Muscle layer of duodenum (tissue), 2 donors: ENCODE results near the gene CHMP1B.

ENCODE experiments used
- H3K27ac ChIP-seq: one replicate; pipeline ENCODE4 v1.7.0; 2013; ENCODE audit warnings: mild to moderate bottlenecking, low read length
- H3K27me3 ChIP-seq: one replicate; pipeline ENCODE4 v1.7.0; 2013; ENCODE audit warnings: low read depth, mild to moderate bottlenecking, control low read depth, low read length
- H3K36me3 ChIP-seq, 2 donors: one replicate each; pipeline ENCODE4 v1.7.0; 2013; ENCODE audit warnings: low read length in 2 of 2, control low read depth in 1 of 2, mild to moderate bottlenecking in 1 of 2; ENCODE audit not compliant: insufficient read depth in 2 of 2, control insufficient read depth in 1 of 2
- H3K4me1 ChIP-seq, 2 donors: one replicate each; pipeline ENCODE4 v1.7.0; 2013; ENCODE audit warnings: low read length in 2 of 2, mild to moderate bottlenecking in 2 of 2, control low read depth in 1 of 2, moderate library complexity in 1 of 2; ENCODE audit not compliant: insufficient read depth in 2 of 2, control insufficient read depth in 1 of 2
- H3K4me3 ChIP-seq, 2 donors: one replicate each; pipeline ENCODE4 v1.7.0; 2013; ENCODE audit warnings: low read length in 2 of 2, low read depth in 1 of 2, mild to moderate bottlenecking in 1 of 2
- H3K9me3 ChIP-seq, 2 donors: one replicate each; pipeline ENCODE4 v1.7.0; 2013; ENCODE audit warnings: low read length in 2 of 2, control low read depth in 1 of 2, mild to moderate bottlenecking in 1 of 2; ENCODE audit not compliant: control insufficient read depth in 1 of 2
- donor health status: healthy.

CHMP1B gene

DNA sequence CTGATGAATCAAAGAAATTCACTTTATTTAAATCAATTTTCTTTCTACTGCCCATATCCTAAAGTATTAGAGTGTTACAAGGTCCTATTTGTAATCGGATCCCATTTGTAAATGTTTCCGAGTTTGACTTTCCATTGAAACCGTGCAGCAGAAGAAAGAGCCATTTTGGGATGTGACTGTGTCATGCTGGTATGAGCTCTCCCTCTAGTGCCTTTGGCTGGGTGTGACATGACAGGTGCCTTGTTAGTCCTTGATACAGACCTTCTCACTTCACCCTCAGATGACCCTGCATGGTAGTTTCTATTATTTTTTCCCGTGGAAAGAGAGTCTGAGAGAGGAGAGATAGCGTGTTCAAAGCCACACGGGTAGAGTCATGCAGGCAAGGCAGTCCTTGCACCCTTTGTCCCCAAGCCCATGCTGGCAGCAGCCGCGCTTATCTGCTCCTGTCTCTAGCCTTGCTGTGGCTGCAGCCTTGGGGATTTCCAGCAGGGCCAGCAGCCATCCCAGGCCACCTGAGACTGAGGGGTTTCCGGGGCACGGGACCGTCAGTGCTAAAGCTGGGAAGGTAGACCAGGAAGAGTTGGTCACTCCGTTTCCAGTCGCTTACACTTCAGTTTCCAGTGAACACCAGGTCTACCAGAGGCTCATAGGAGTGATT is 21.4 kb downstream of the CHMP1B start:
- no peak overlapping the region for H3K27ac ChIP-seq
- no peaks in the 10 kb centered on the region for H3K27me3 ChIP-seq
- H3K4me3 ChIP-seq: no peak overlapping the region
- H3K36me3 ChIP-seq: peaks cover 0 to 12% of the 10 kb centered on the region in 2 donors
- H3K9me3 ChIP-seq: no peaks in the 10 kb centered on the region
- H3K4me1 ChIP-seq: no peaks in the 10 kb centered on the region

DNA sequence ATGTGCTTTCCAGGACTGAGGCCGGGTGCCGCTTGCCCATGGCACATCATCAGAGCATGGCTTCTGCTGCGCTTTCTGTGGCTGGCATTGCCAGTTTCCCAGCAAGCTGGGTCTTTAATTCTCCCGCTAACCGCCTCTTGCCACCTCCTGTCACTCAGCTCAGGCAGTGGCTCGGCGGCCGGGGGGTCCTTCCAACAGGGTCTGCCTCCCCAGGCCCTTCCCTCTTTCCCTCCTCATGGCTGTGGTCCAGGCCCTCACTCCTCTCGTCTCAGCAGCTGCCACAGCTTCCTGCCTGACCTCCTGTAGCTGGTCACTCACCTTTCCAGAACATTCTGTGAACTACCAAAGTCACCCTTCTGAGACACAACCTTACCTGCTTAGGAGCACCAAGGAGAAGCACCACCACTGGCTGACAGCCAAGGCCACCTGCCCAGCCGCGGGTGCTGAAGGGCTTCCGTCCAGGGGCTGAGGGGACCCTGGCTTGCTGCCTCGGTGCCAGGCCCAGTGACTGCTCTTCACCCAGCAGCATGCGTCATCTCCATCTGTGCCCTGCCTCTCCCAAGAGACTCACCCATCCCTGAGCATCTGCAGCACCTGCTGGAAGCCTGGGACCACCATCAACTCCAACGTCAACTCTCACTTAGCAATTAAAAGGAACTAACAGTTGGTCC is 22.6 kb downstream of the CHMP1B start:
- Histone ChIP-seq H3K27me3 (no peaks in the 10 kb centered on the region), H3K9me3 (no peaks in the 10 kb centered on the region), H3K4me3 (no peak overlapping the region), H3K4me1 (no peaks in the 10 kb centered on the region), H3K27ac (no peak overlapping the region), H3K36me3 (peaks cover 0 to 12% of the 10 kb centered on the region in 2 donors)

GRCh38 chr18:11874676-11875075 is 23.5 kb downstream of the CHMP1B start:
- H3K27ac ChIP-seq: no peak overlapping the region
- H3K36me3 ChIP-seq: peaks cover 0 to 16% of the 10 kb centered on the region in 2 donors
- H3K9me3 ChIP-seq: no peaks in the 10 kb centered on the region

GRCh38 chr18:11877497-11878135 is 26.4 kb downstream of the CHMP1B start:
- Histone ChIP-seq H3K27me3 (no peaks in the 10 kb centered on the region), H3K36me3 (peaks cover 7 to 33% of the 10 kb centered on the region in 2 donors), H3K9me3 (no peaks in the 10 kb centered on the region), H3K4me3 (no peak overlapping the region), H3K4me1 (no peaks in the 10 kb centered on the region), H3K27ac (no peak overlapping the region)

More at GRCh38 chr18:11874676-11875075, 23.5 kb downstream of the CHMP1B start:
- Histone ChIP-seq H3K27me3 (no peaks in the 10 kb centered on the region), H3K4me3 (no peak overlapping the region), H3K4me1 (no peaks in the 10 kb centered on the region)

DNA sequence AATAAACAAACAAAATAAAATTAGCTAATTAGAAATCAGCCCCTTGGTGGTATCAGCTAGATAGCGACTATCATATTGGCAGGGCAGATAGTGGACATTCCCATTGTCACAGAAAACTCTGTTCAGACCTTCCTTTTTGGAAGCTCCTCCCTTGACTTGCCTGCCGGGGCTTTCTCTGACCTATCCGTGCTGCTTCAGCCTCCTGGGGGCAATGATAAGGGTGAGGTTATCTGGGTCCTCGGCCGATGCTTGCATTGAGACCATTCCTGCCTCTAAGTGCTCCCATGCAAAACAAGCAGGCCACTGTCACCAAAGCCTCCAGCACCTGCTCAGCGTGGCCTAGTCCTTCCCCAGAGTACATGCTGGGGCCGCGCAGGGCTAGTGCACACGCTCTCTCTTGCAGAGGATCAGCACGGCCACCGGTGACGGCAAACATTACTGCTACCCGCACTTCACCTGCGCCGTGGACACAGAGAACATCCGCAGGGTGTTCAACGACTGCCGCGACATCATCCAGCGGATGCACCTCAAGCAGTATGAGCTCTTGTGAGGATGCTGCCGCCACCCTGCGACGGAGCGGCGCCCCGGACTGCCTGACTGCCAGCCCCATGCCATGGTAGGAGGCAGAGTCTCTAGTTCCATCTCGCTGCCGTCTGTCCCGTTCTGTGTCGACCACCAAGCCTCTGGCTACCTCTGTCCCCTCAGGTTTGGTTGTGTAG is 29.5 kb downstream of the CHMP1B start:
- Histone ChIP-seq H3K36me3 (peaks cover 7 to 49% of the 10 kb centered on the region in 2 donors), H3K4me1 (no peaks in the 10 kb centered on the region), H3K27ac (no peak overlapping the region), H3K27me3 (no peaks in the 10 kb centered on the region), H3K4me3 (no peak overlapping the region), H3K9me3 (no peaks in the 10 kb centered on the region)

DNA sequence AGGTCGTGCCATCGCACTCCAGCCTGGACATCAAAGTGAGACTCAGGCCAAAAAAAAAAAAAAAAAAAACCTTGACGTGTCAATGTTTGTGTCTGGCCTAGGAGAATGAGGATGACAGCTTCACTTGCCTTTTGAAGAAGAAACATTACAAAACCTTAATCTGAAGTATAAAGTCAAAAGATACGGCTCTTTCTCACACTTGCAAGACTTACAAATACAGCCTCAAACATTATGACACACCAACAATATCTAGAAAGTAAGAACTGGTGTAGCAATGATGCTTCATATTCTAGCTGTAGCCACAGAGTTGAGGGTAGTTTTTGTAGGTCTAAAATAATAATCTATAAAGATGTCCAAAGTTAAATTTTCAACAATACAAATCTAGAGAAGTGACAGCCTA is 31.4 kb downstream of the CHMP1B start:
- Histone ChIP-seq H3K27ac (no peak overlapping the region), H3K36me3 (peaks cover 22 to 58% of the 10 kb centered on the region in 2 donors), H3K9me3 (no peaks in the 10 kb centered on the region)

GRCh38 chr18:11883153-11883552 is 31.9 kb downstream of the CHMP1B start:
- H3K4me1 ChIP-seq: no peaks in the 10 kb centered on the region
- no peak overlapping the region for H3K4me3 ChIP-seq
- H3K27ac ChIP-seq: no peak overlapping the region
- H3K36me3 ChIP-seq: peaks cover 28 to 64% of the 10 kb centered on the region in 2 donors
- no peaks in the 10 kb centered on the region for H3K9me3 ChIP-seq
- H3K27me3 ChIP-seq: no peaks in the 10 kb centered on the region

More for the DNA sequence above, 31.4 kb downstream of the CHMP1B start:
- H3K4me3 ChIP-seq: no peak overlapping the region
- H3K27me3 ChIP-seq: no peaks in the 10 kb centered on the region
- H3K4me1 ChIP-seq: no peaks in the 10 kb centered on the region

DNA sequence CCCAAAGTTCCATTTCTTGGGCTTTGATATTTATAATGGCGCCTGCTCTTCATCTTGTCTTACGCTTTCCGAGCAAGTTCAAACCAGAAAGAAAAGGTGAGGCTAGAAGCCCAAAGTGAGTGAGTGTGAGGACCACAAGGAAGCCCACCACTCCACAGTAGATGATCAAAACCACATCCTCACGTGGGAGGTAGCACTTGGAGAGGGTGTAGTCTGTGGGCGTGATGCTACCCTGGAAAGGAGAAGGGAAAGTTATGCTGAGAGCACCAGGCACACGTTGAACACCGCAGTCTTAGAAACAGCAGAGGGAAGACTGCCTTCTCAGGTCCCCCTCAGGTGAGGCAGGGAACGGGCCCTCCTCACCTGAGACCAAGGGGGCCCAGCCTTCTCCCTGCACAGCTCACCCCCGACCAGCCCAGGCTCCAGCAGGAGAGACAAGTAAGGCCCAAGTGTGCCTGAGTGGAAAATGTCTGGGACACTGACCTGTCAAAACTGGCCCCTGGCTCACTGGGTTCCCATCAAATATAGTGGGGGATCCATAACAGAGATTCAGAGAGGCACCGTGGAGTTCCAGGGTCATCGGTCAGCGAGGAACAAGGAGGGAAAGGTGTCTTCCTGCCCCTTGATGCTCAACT is 33.3 kb downstream of the CHMP1B start:
- Histone ChIP-seq H3K27ac (no peak overlapping the region), H3K27me3 (no peaks in the 10 kb centered on the region), H3K4me3 (no peak overlapping the region), H3K36me3 (peaks cover 37 to 75% of the 10 kb centered on the region in 2 donors), H3K4me1 (no peaks in the 10 kb centered on the region), H3K9me3 (no peaks in the 10 kb centered on the region)

DNA sequence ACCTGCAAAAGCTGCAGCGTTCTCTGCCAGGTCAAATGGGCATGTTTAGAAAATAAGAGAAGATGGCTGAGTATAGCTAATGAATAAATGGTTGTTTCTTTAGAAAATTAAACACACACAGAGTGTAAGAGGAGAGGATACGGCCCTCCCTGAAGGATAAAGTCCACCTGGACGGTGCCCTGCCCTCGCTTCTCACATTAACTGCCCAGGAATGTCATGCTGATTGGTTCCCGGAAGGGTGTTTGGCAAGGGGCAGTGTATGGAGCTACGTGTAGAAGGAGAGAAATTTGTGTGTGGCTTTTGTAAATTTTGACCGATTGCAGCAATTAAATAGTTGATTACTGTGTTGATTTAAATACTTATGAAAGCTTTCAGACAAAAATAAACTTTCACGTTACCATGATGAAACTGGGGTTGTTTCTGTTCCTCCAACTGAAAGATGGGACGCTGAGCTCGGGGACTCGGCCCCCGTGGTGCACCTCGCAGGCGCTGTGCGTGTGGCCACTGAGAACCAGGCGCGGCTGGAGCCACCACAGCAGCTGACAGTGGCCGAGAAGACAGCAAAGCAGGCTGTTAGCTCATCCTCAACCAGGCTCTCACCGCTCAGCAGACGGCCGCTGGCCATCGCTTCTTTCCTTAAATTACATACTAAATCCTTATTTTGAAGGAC is 34.2 kb downstream of the CHMP1B start:
- Histone ChIP-seq H3K4me3 (no peak overlapping the region), H3K27ac (no peak overlapping the region), H3K27me3 (no peaks in the 10 kb centered on the region), H3K9me3 (no peaks in the 10 kb centered on the region), H3K4me1 (no peaks in the 10 kb centered on the region), H3K36me3 (peaks cover 37 to 79% of the 10 kb centered on the region in 2 donors)

DNA sequence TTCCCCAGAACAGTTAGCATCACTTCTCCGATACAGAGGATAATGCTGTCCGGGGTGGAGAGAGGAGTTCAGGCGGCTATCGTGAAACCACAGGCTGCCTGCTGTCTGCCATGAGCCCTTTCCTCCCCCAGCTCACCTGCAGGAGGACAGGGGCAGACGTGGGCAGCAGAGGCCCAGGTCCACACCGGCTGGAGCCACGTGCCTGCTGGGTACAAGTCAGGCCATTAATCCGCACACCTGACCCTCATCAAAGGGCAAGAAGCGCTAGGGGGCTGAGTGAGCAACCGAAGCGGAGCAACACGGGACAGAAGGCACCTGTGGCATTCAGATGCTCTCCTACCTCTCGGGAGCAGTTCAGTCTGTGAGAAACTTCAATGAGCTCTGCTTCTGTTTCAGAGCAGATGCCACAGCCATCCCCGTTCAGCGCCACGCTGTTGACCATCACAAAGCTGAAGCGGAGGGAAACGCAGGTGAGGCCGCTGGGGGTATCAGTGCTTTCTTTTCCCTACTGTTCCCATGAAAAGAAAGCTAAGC is 35.4 kb downstream of the CHMP1B start:
- H3K9me3 ChIP-seq: no peaks in the 10 kb centered on the region
- no peak overlapping the region for H3K4me3 ChIP-seq
- H3K4me1 ChIP-seq: no peaks in the 10 kb centered on the region
- peaks cover 31 to 76% of the 10 kb centered on the region in 2 donors for H3K36me3 ChIP-seq
- no peak overlapping the region for H3K27ac ChIP-seq
- H3K27me3 ChIP-seq: no peaks in the 10 kb centered on the region
